ENCODE measurements around the gene RERE. TPM values are rescaled to one million over a fixed set of nuclear protein-coding genes. Genes with fewer than 3 reads are reported as not detected.

The RERE gene
- total RNA-seq, 1 experiment from 2014 or later = 217 TPM

GRCh38 chr1:8866173-8866791 is 48.8 kb upstream of the RERE start:
- in situ Hi-C loops (cut with HindIII; ENCODE audit: low pct_unique_long_range_greater_than_20kb, low sequenced_read_pairs) = no loop called here
- Histone ChIP-seq H3K36me3 (ENCODE audit: control insufficient read depth, insufficient read depth, low read length) (peaks cover 58% of the 10 kb centered on the region), H3K4me1 (ENCODE audit: control insufficient read depth, insufficient read depth, low read length) (peaks cover 72% of the 10 kb centered on the region), H3K27me3 (ENCODE audit: control insufficient read depth, insufficient read depth, low read length) (no peaks in the 10 kb centered on the region), H3K27ac (ENCODE audit: low read length) (no peak overlapping the region), H3K9me3 (ENCODE audit: control insufficient read depth, insufficient read depth, low read depth, low read length) (no peaks in the 10 kb centered on the region), H3K4me3 (ENCODE audit: low read depth in 2 of 2, low read length in 2 of 2) (no peak overlapping the region)
- intact Hi-C loops (cut with micrococcal nuclease; ENCODE audit: unreplicated experiment) = no loop called here
- CTCF ChIA-PET = no interaction called here
- ATAC-seq = no peak
- no peak for DNase-seq (ENCODE audit: low read depth, low spot score)
- POLR2A ChIA-PET = interaction anchor here (0.6 to 0.9 kb wide), 8 partner anchors 8 to 917 kb away, joined by 3 to 6 read pairs (median 3); no protein-coding TSS in a partner anchor
- TF ChIP-seq SIN3A (IDR thresholded peaks at IDR 0.05; ENCODE audit: borderline replicate concordance, insufficient read depth, low read depth, low read length) = no peak
- TF ChIP-seq CTCF (IDR thresholded peaks at IDR 0.05) = no peak
- TF ChIP-seq POLR2AphosphoS5 (IDR thresholded peaks at IDR 0.05; ENCODE audit: low read depth, low read length) = peak; percentile 78; the same call in 1 of the 2 replicates
- TF ChIP-seq, protein P1, sequence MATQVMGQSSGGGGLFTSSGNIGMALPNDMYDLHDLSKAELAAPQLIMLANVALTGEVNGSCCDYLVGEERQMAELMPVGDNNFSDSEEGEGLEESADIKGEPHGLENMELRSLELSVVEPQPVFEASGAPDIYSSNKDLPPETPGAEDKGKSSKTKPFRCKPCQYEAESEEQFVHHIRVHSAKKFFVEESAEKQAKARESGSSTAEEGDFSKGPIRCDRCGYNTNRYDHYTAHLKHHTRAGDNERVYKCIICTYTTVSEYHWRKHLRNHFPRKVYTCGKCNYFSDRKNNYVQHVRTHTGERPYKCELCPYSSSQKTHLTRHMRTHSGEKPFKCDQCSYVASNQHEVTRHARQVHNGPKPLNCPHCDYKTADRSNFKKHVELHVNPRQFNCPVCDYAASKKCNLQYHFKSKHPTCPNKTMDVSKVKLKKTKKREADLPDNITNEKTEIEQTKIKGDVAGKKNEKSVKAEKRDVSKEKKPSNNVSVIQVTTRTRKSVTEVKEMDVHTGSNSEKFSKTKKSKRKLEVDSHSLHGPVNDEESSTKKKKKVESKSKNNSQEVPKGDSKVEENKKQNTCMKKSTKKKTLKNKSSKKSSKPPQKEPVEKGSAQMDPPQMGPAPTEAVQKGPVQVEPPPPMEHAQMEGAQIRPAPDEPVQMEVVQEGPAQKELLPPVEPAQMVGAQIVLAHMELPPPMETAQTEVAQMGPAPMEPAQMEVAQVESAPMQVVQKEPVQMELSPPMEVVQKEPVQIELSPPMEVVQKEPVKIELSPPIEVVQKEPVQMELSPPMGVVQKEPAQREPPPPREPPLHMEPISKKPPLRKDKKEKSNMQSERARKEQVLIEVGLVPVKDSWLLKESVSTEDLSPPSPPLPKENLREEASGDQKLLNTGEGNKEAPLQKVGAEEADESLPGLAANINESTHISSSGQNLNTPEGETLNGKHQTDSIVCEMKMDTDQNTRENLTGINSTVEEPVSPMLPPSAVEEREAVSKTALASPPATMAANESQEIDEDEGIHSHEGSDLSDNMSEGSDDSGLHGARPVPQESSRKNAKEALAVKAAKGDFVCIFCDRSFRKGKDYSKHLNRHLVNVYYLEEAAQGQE (IDR thresholded peaks at IDR 0.05; ENCODE audit: insufficient read depth in 1 of 2, low read depth in 2 of 2, low read length in 1 of 2) = no peak
- TF ChIP-seq TCF7L2 (IDR thresholded peaks at IDR 0.05; ENCODE audit: low read depth, low read length) = no peak
- no TSS peak for BruUV-seq (replicated peaks)

GRCh38 chr1:8864713-8865344 is 47.4 kb upstream of the RERE start:
- Histone ChIP-seq H3K36me3 (ENCODE audit: control insufficient read depth, insufficient read depth, low read length) (peaks cover 45% of the 10 kb centered on the region), H3K4me1 (ENCODE audit: control insufficient read depth, insufficient read depth, low read length) (peaks cover 70% of the 10 kb centered on the region), H3K27me3 (ENCODE audit: control insufficient read depth, insufficient read depth, low read length) (no peaks in the 10 kb centered on the region), H3K27ac (ENCODE audit: low read length) (peak overlapping the region; percentile 58; the same call in 1 of the 2 replicates), H3K9me3 (ENCODE audit: control insufficient read depth, insufficient read depth, low read depth, low read length) (no peaks in the 10 kb centered on the region), H3K4me3 (ENCODE audit: low read depth in 2 of 2, low read length in 2 of 2) (no peak overlapping the region)
- POLR2A ChIA-PET = no interaction called here
- in situ Hi-C loops (cut with HindIII; ENCODE audit: low pct_unique_long_range_greater_than_20kb, low sequenced_read_pairs) = no loop called here
- TF ChIP-seq SIN3A (IDR thresholded peaks at IDR 0.05; ENCODE audit: borderline replicate concordance, insufficient read depth, low read depth, low read length) (no peak), POLR2AphosphoS5 (IDR thresholded peaks at IDR 0.05; ENCODE audit: low read depth, low read length) (no peak), TCF7L2 (IDR thresholded peaks at IDR 0.05; ENCODE audit: low read depth, low read length) (no peak), CTCF (IDR thresholded peaks at IDR 0.05) (no peak)
- TF ChIP-seq, protein P1 (IDR thresholded peaks at IDR 0.05; ENCODE audit: insufficient read depth in 1 of 2, low read depth in 2 of 2, low read length in 1 of 2) = no peak
- intact Hi-C loops (cut with micrococcal nuclease; ENCODE audit: unreplicated experiment) = no loop called here
- CTCF ChIA-PET = no interaction called here
- ATAC-seq = no peak
- no TSS peak for BruUV-seq (replicated peaks)
- DNase-seq (ENCODE audit: low read depth, low spot score) = no peak

Measured in Panc1 (cell line).